ENCODE results near the gene ARHGAP26.
"Not testable (repeated sequence)": the region's sequence is repeated elsewhere in the genome, so short reads cannot be mapped to it uniquely, and the experiment has no call there.

Gene ARHGAP26

GRCh38 chr5:142902186-142902965 lies 132.2 kb downstream of the ARHGAP26 start:
- ATAC-seq (no peak), DNase-seq (no peak)

- ATAC-seq, result no peak
- DNase-seq, result no peak
Measured at GRCh38 chr5:142904416-142904815, 134.2 kb downstream of the ARHGAP26 start.

GRCh38 chr5:142905348-142905747 lies 135.2 kb downstream of the ARHGAP26 start:
- ATAC-seq (no peak), DNase-seq (no peak)

- no peak for DNase-seq
- no peak for ATAC-seq
Measured at GRCh38 chr5:142906863-142907671, 136.9 kb downstream of the ARHGAP26 start.

- DNase-seq (no peak), ATAC-seq (no peak)
Measured at GRCh38 chr5:142908659-142909058, 138.5 kb downstream of the ARHGAP26 start.

GRCh38 chr5:142910128-142910527 lies 140.0 kb downstream of the ARHGAP26 start:
- no peak for ATAC-seq
- DNase-seq, result no peak

GRCh38 chr5:142911170-142911569 lies 141.0 kb downstream of the ARHGAP26 start:
- DNase-seq, result no peak
- ATAC-seq, result no peak

- ATAC-seq (no peak), DNase-seq (no peak)
Measured at GRCh38 chr5:142911775-142912174, 141.6 kb downstream of the ARHGAP26 start.

- ATAC-seq (no peak), DNase-seq (no peak)
Measured at GRCh38 chr5:142913728-142914338, 143.7 kb downstream of the ARHGAP26 start.

- DNase-seq (no peak), ATAC-seq (no peak)
Measured at GRCh38 chr5:142915038-142915437, 144.9 kb downstream of the ARHGAP26 start.

GRCh38 chr5:142915813-142916424 lies 145.7 kb downstream of the ARHGAP26 start:
- DNase-seq (peak; percentile 25), ATAC-seq (no peak)

GRCh38 chr5:142918959-142919635 lies 148.9 kb downstream of the ARHGAP26 start:
- ATAC-seq, result no peak
- no peak for DNase-seq

- DNase-seq (no peak), ATAC-seq (no peak)
Measured at GRCh38 chr5:142920849-142921612, 150.9 kb downstream of the ARHGAP26 start.

- ATAC-seq (no peak), DNase-seq (no peak)
Measured at GRCh38 chr5:142922223-142922952, 152.2 kb downstream of the ARHGAP26 start.

GRCh38 chr5:142924135-142924883 lies 154.1 kb downstream of the ARHGAP26 start:
- ATAC-seq, result peak; percentile 23

GRCh38 chr5:142925795-142926194 lies 155.6 kb downstream of the ARHGAP26 start:
- no peak for DNase-seq
- ATAC-seq, result no peak

More at GRCh38 chr5:142924135-142924883, 154.1 kb downstream of the ARHGAP26 start:
- no peak for DNase-seq

GRCh38 chr5:142926549-142926948 lies 156.4 kb downstream of the ARHGAP26 start:
- ATAC-seq (no peak), DNase-seq (no peak)

GRCh38 chr5:142928999-142929398 lies 158.8 kb downstream of the ARHGAP26 start:
- not testable (repeated sequence) for DNase-seq, ATAC-seq

GRCh38 chr5:142929587-142929986 lies 159.4 kb downstream of the ARHGAP26 start:
- ATAC-seq, result peak; percentile 59
- no peak for DNase-seq

Data from stimulated activated naive CD8-positive, alpha-beta T cell treated with anti-CD3 and anti-CD28 coated beads, Interleukin-15, Interleukin-2, amounts not matched to agents 100 U/mL and 50 U/mL, for 24 hours (primary cell).